Mononuclear cell (primary cell): ENCODE measurements around the gene LAMA3. TPM values are rescaled to one million over a fixed set of nuclear protein-coding genes. Genes with fewer than 3 reads are reported as not detected.

Experiments
- H3K27me3 ChIP-seq: 2 replicates; pipeline ENCODE4 v1.6.0; 2011; ENCODE audit warnings: low read length, control low read depth; ENCODE audit not compliant: insufficient read depth
- H3K4me1 ChIP-seq: 2 replicates; pipeline ENCODE4 v1.5.1; 2011; ENCODE audit warnings: mild to moderate bottlenecking, low read length, control low read depth; ENCODE audit not compliant: insufficient read depth
- H3K4me3 ChIP-seq: 2 replicates; pipeline ENCODE4 v1.5.1; 2011; ENCODE audit warnings: mild to moderate bottlenecking, low read length, moderate library complexity
- H3K9me3 ChIP-seq: 2 replicates; pipeline ENCODE4 v1.5.1; 2011; ENCODE audit warnings: low read depth, mild to moderate bottlenecking, control low read depth, low read length
- total RNA-seq: library from RNA; depleted of rRNA; stranded (reverse); fragments of >200 nt; gene quantifications from one replicate; pipeline ENCODE4 v1.2.3, GENCODE V29; 2012

Gene LAMA3
- total RNA-seq, 1 donor: under 0.01 TPM

GRCh38 chr18:23684515-23685197 is 4.6 kb upstream of the LAMA3 start:
- Histone ChIP-seq H3K9me3 (no peaks in the 10 kb centered on the region), H3K4me3 (no peak overlapping the region), H3K27me3 (peaks cover 34% of the 10 kb centered on the region), H3K4me1 (peaks cover 11% of the 10 kb centered on the region)

- no peaks in the 10 kb centered on the region for H3K9me3 ChIP-seq
- H3K4me1 ChIP-seq: peaks cover 17% of the 10 kb centered on the region
- H3K4me3 ChIP-seq: no peak overlapping the region
- H3K27me3 ChIP-seq: peaks cover 56% of the 10 kb centered on the region
Measured at GRCh38 chr18:23688528-23688927, 725 bp upstream of the LAMA3 start.

- Histone ChIP-seq H3K4me1 (peaks cover 17% of the 10 kb centered on the region), H3K4me3 (no peak overlapping the region), H3K27me3 (peaks cover 56% of the 10 kb centered on the region), H3K9me3 (no peaks in the 10 kb centered on the region)
Measured at GRCh38 chr18:23689616-23690504, 607 bp downstream of the LAMA3 start.

- no peak overlapping the region for H3K4me3 ChIP-seq
- peaks cover 56% of the 10 kb centered on the region for H3K27me3 ChIP-seq
- H3K9me3 ChIP-seq: no peaks in the 10 kb centered on the region
- peaks cover 17% of the 10 kb centered on the region for H3K4me1 ChIP-seq
Measured at GRCh38 chr18:23690505-23691068, 1.3 kb downstream of the LAMA3 start.

GRCh38 chr18:23693846-23694245 is 4.6 kb downstream of the LAMA3 start:
- Histone ChIP-seq H3K4me1 (peaks cover 14% of the 10 kb centered on the region), H3K9me3 (no peaks in the 10 kb centered on the region), H3K4me3 (no peak overlapping the region), H3K27me3 (peaks cover 29% of the 10 kb centered on the region)

GRCh38 chr18:23694637-23695430 is 5.6 kb downstream of the LAMA3 start:
- Histone ChIP-seq H3K4me3 (no peak overlapping the region), H3K9me3 (no peaks in the 10 kb centered on the region), H3K4me1 (peaks cover 4% of the 10 kb centered on the region), H3K27me3 (peaks cover 20% of the 10 kb centered on the region)

- no peak overlapping the region for H3K4me3 ChIP-seq
- H3K9me3 ChIP-seq: no peaks in the 10 kb centered on the region
- H3K4me1 ChIP-seq: no peaks in the 10 kb centered on the region
- peaks cover 6% of the 10 kb centered on the region for H3K27me3 ChIP-seq
Measured at GRCh38 chr18:23701017-23701416, 11.8 kb downstream of the LAMA3 start.

- Histone ChIP-seq H3K4me1 (no peaks in the 10 kb centered on the region), H3K9me3 (no peaks in the 10 kb centered on the region), H3K27me3 (peaks cover 6% of the 10 kb centered on the region), H3K4me3 (no peak overlapping the region)
Measured at GRCh38 chr18:23701544-23702064, 12.4 kb downstream of the LAMA3 start.

GRCh38 chr18:23702606-23703005 is 13.4 kb downstream of the LAMA3 start:
- H3K9me3 ChIP-seq: no peaks in the 10 kb centered on the region
- no peaks in the 10 kb centered on the region for H3K4me1 ChIP-seq
- no peak overlapping the region for H3K4me3 ChIP-seq
- H3K27me3 ChIP-seq: peaks cover 6% of the 10 kb centered on the region

GRCh38 chr18:23703057-23703986 is 14.1 kb downstream of the LAMA3 start:
- no peaks in the 10 kb centered on the region for H3K9me3 ChIP-seq
- H3K4me3 ChIP-seq: no peak overlapping the region
- peaks cover 6% of the 10 kb centered on the region for H3K27me3 ChIP-seq

GRCh38 chr18:23703987-23704384 is 14.7 kb downstream of the LAMA3 start:
- no peaks in the 10 kb centered on the region for H3K9me3 ChIP-seq
- no peaks in the 10 kb centered on the region for H3K4me1 ChIP-seq
- no peak overlapping the region for H3K4me3 ChIP-seq
- H3K27me3 ChIP-seq: peaks cover 6% of the 10 kb centered on the region

More at GRCh38 chr18:23703057-23703986, 14.1 kb downstream of the LAMA3 start:
- H3K4me1 ChIP-seq: no peaks in the 10 kb centered on the region

GRCh38 chr18:23704806-23705205 is 15.6 kb downstream of the LAMA3 start:
- Histone ChIP-seq H3K4me3 (no peak overlapping the region), H3K4me1 (no peaks in the 10 kb centered on the region), H3K27me3 (peaks cover 6% of the 10 kb centered on the region), H3K9me3 (no peaks in the 10 kb centered on the region)

GRCh38 chr18:23706971-23707640 is 17.9 kb downstream of the LAMA3 start:
- Histone ChIP-seq H3K9me3 (no peaks in the 10 kb centered on the region), H3K27me3 (peaks cover 5% of the 10 kb centered on the region), H3K4me3 (no peak overlapping the region), H3K4me1 (no peaks in the 10 kb centered on the region)
